GM12864 (cell line): Measurements from ENCODE around the gene IL3RA.
"Not testable (repeated sequence)": the region's sequence is repeated elsewhere in the genome, so short reads cannot be mapped to it uniquely, and the experiment has no call there.

Source experiments
- DNase-seq: peaks from one replicate; pipeline ENCODE4 v3.0.0-alpha.2; 2011; ENCODE audit warnings: low read depth
- H3K4me3 ChIP-seq: 2 replicates; pipeline ENCODE4 v1.5.1; 2011; ENCODE audit warnings: mild to moderate bottlenecking, low read depth, low read length, control low read depth
- CTCF ChIP-seq: IDR thresholded peaks from 2 replicates; pipeline ENCODE4 v1.5.1; 2011; ENCODE audit warnings: low read depth, mild to moderate bottlenecking, moderate library complexity, low read length, control low read depth, inconsistent platforms; ENCODE audit errors: missing control alignments

Gene IL3RA

GRCh38 chrX:1361910-1362309, 25.3 kb downstream of the IL3RA start:
- TF ChIP-seq CTCF = no peak
- H3K4me3 ChIP-seq = no peak overlapping the region
- no peak for DNase-seq

- DNase-seq, H3K4me3 ChIP-seq: not testable (repeated sequence)
Observed at GRCh38 chrX:1366363-1366762, 29.8 kb downstream of the IL3RA start.

- H3K4me3 ChIP-seq = no peak overlapping the region
- no peak for DNase-seq
- TF ChIP-seq CTCF = no peak
Observed at GRCh38 chrX:1368385-1368698, 31.8 kb downstream of the IL3RA start.

- no peak for TF ChIP-seq CTCF
- DNase-seq = no peak
- no peak overlapping the region for H3K4me3 ChIP-seq
Observed at GRCh38 chrX:1378306-1378759, 41.7 kb downstream of the IL3RA start.

GRCh38 chrX:1380672-1381233, 44.2 kb downstream of the IL3RA start:
- no peak for TF ChIP-seq CTCF
- DNase-seq = no peak
- no peak overlapping the region for H3K4me3 ChIP-seq

DNA sequence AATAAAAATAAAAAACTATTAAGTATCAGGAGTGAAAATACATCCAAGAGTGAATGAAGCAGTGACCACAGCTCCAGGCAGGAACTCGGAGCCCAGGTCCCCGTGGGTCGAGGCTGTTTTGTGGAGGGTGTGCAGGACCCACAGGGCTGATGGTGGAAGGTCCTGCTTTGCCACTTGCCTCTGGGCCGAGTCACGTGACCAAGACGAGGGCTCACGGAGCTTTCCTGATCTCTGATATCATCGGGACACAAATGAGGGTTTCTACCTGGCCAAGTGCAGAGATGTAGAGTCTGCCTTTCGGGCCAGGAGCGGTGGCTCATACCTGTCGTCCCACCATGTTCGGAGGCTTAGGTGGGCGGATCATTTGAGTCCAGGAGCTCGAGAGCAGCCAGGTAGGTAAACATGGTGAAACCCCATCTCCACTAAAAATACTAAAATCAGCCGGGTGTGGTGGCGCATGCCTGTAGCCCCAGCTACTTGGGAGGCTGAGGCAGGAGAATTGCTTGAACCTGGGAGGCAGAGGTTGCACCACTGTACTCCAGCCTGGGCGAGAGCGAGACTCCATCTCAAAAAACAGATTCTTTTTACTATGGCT, 48.2 kb downstream of the IL3RA start:
- no peak for TF ChIP-seq CTCF
- no peak overlapping the region for H3K4me3 ChIP-seq
- no peak for DNase-seq

DNA sequence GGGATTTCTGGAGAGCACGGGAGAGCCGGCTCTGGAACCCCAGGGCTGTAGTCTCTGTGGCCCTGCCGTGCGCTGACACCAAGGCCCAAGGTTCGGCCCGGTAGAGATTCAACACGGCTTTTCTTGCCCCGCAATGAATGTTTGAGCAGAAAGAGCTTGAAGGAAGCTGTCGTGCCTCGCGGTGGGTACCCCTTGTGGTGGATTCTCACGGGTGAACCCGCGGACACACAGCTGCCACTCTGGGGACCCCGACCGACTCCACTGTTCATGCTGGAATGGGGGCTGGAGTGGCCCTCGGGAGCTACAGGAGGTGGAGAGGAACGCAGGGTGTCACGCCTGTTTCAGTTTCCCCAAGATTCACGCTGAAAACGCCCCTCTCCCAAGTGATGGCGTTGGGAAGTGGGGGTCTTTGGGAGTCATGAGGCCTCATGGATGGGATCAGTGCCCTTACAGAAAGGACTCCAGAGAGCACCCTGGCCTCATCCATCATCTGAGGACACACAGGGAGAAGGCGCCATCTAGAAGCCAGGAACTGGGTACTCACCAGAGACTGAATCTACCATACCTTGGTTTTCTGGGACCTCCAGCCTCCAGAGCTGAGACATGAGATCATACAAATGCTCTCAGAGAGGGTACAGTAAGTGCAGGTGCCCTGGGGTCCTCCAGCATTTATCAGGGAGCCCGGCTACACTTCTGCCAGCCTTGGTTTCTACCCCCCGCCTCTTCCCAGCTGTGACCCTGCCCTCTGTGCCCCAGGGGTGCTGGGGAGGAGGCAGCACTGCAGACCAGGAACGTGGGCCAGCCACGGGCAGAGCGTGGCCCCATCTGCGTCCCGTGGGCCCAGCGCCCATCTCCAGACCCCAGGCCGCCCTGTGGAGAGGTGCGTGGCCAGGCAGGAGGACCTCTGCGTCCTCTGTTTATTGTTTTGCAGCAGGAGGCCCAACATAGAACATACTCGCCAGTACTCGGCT, 49.0 kb downstream of the IL3RA start:
- no peak for DNase-seq
- no peak for TF ChIP-seq CTCF
- H3K4me3 ChIP-seq = no peak overlapping the region
